SK-N-SH (cell line): ENCODE data around the gene NPTX2. TPM values are rescaled to one million over a fixed set of nuclear protein-coding genes. Genes with fewer than 3 reads are reported as not detected.

Experiments
- CTCF ChIA-PET: fragments of 300-600, 350-600 bp; formaldehyde crosslinking; extraction: SDS; loops from one replicate; lab custom pipeline; 2021; lab: Yijun Ruan, JAX
- POLR2A ChIA-PET: fragments of 350-600 bp; sonication (Branson Sonifier 250); formaldehyde crosslinking; extraction: SDS; loops from one replicate; lab custom pipeline; 2020; ENCODE audit warnings: antibody characterized with exemption, inconsistent platforms; lab: Yijun Ruan, JAX
- DNase-seq: peaks from one replicate; pipeline ENCODE4 v3.0.0; 2012
- H2AFZ ChIP-seq: fragments of 200-600 bp; sonication (generic); 2 replicates; pipeline ENCODE4 v1.8.1; 2016; ENCODE audit warnings: antibody characterized with exemption, mild to moderate bottlenecking, low read depth
- H3F3A ChIP-seq: fragments of 200-600 bp; sonication (generic); replicated peaks from 2 replicates; pipeline ENCODE3; 2016; ENCODE audit warnings: antibody characterized with exemption, mild to moderate bottlenecking; ENCODE audit not compliant: insufficient read depth
- H3K27ac ChIP-seq, 2 experiments: fragments of 200-500 bp in 1 of 2; fragments of 200-600 bp in 1 of 2; sonication (Bioruptor generic) in 1 of 2; sonication (generic), shearing (Covaris generic) in 1 of 2; 2 replicates each; pipeline versions ENCODE4 v1.5.1 to v1.6.1; 2014 to 2016; ENCODE audit warnings: low read depth in 2 of 2, inconsistent platforms in 1 of 2, low read length in 1 of 2, mild to moderate bottlenecking in 1 of 2, mixed read lengths in 1 of 2
- H3K27me3 ChIP-seq: fragments of 200-600 bp; sonication (generic), shearing (Covaris generic); 2 replicates; pipeline ENCODE4 v1.6.1; 2016; ENCODE audit warnings: mixed run types; ENCODE audit not compliant: insufficient read depth
- H3K36me3 ChIP-seq, 2 experiments: fragments of 200-500 bp in 1 of 2; fragments of 200-600 bp in 1 of 2; sonication (Bioruptor generic) in 1 of 2; sonication (generic) in 1 of 2; replicated peaks in 1 of 2; 2 replicates each; pipeline versions ENCODE3 to v1.5.1; 2014 to 2016; ENCODE audit warnings: low read length in 1 of 2, mild to moderate bottlenecking in 1 of 2; ENCODE audit not compliant: insufficient read depth in 2 of 2, control insufficient read depth in 1 of 2
- H3K4me1 ChIP-seq, 2 experiments: fragments of 200-500 bp in 1 of 2; fragments of 200-600 bp in 1 of 2; sonication (Bioruptor generic) in 1 of 2; sonication (generic), shearing (Covaris generic) in 1 of 2; 2 replicates each; pipeline versions ENCODE4 v1.5.1 to v1.6.1; 2014 to 2016; ENCODE audit warnings: low read depth in 1 of 2, low read length in 1 of 2, mixed run types in 1 of 2; ENCODE audit not compliant: insufficient read depth in 2 of 2, control insufficient read depth in 1 of 2
- H3K4me2 ChIP-seq: fragments of 200-600 bp; sonication (generic), shearing (Covaris generic); 2 replicates; pipeline ENCODE4 v1.6.1; 2017; ENCODE audit warnings: mixed run types
- H3K4me3 ChIP-seq, 2 experiments: fragments of 200-500 bp in 1 of 2; fragments of 200-600 bp in 1 of 2; sonication (Bioruptor generic) in 1 of 2; sonication (generic), shearing (Covaris generic) in 1 of 2; 2 replicates each; pipeline versions ENCODE4 v1.5.1 to v1.8.1; 2014 to 2016; ENCODE audit warnings: low read depth in 2 of 2, inconsistent platforms in 1 of 2, low read length in 1 of 2, mild to moderate bottlenecking in 1 of 2, mixed read lengths in 1 of 2, moderate library complexity in 1 of 2
- H3K79me2 ChIP-seq: fragments of 200-600 bp; sonication (generic); 2 replicates; pipeline ENCODE4 v1.8.1; 2017; ENCODE audit warnings: mild to moderate bottlenecking; ENCODE audit not compliant: insufficient read depth
- H3K9ac ChIP-seq: fragments of 200-600 bp; sonication (generic); 2 replicates; pipeline ENCODE4 v1.6.1; 2017; ENCODE audit warnings: mixed run types
- H3K9me2 ChIP-seq: fragments of 200-600 bp; sonication (generic); 2 replicates; pipeline ENCODE4 v1.6.1; 2017; ENCODE audit warnings: mixed run types
- H3K9me3 ChIP-seq: fragments of 200-600 bp; sonication (generic); 2 replicates; pipeline ENCODE4 v1.6.1; 2017; ENCODE audit warnings: mixed run types, mild to moderate bottlenecking, moderate library complexity
- H4K20me1 ChIP-seq: fragments of 200-600 bp; sonication (generic); 2 replicates; pipeline ENCODE4 v1.6.1; 2017; ENCODE audit warnings: mild to moderate bottlenecking, mixed run types; ENCODE audit not compliant: insufficient read depth
- ELF1 ChIP-seq: IDR thresholded peaks from 2 replicates; pipeline ENCODE4 v1.4.0; 2012
- EP300 ChIP-seq, 2 experiments: IDR thresholded peaks; 2 replicates each; pipeline versions ENCODE4 v1.4.0 to v1.6.1; 2012; ENCODE audit warnings: borderline replicate concordance in 1 of 2, low read depth in 1 of 2, low read length in 1 of 2
- EZH2phosphoT487 ChIP-seq: fragments of 200-600 bp; sonication (generic); IDR thresholded peaks from 2 replicates; pipeline ENCODE4 v1.6.1; 2017; ENCODE audit warnings: low read depth, mixed run types, mild to moderate bottlenecking, antibody characterized with exemption, moderate library complexity, borderline replicate concordance
- GABPA ChIP-seq: IDR thresholded peaks from 2 replicates; pipeline ENCODE4 v1.4.0; 2012; ENCODE audit warnings: low read depth, mild to moderate bottlenecking
- JUND ChIP-seq: IDR thresholded peaks from 2 replicates; pipeline ENCODE4 v1.4.0; 2012
- NFIC ChIP-seq: IDR thresholded peaks from 2 replicates; pipeline ENCODE4 v1.4.0; 2012; ENCODE audit warnings: borderline replicate concordance
- POLR2AphosphoS5 ChIP-seq: IDR thresholded peaks from 2 replicates; pipeline ENCODE4 v1.6.1; 2012; ENCODE audit warnings: low read depth, low read length
- RXRA ChIP-seq: IDR thresholded peaks from 2 replicates; pipeline ENCODE4 v1.4.0; 2012; ENCODE audit warnings: low read depth, mild to moderate bottlenecking, borderline replicate concordance
- SMC3 ChIP-seq: IDR thresholded peaks from 2 replicates; pipeline ENCODE4 v1.6.1; 2012; ENCODE audit warnings: low read depth, low read length, improper control_type of control experiment
- TAF1 ChIP-seq: IDR thresholded peaks from 2 replicates; pipeline ENCODE4 v1.6.1; 2012; ENCODE audit warnings: low read depth, mild to moderate bottlenecking, low read length, moderate library complexity, borderline replicate concordance
- TEAD4 ChIP-seq: IDR thresholded peaks from 2 replicates; pipeline ENCODE4 v1.4.0; 2012; ENCODE audit warnings: mild to moderate bottlenecking, borderline replicate concordance; ENCODE audit not compliant: insufficient read depth
- WGBS: methylation state at CpG from one replicate; pipeline ENCODE4 v1.1.6; 2017; ENCODE audit warnings: low lambda C conversion rate; 5-methylcytosine and 5-hydroxymethylcytosine counted together
- polyA plus RNA-seq, 3 experiments: library from polyadenylated mRNA; depleted of rRNA; stranded (reverse); fragments of >200 nt; gene quantifications; 2 replicates each; pipeline ENCODE4 v1.2.3, GENCODE V29; 2012
- TF ChIP-seq, protein P1 (sequence below): IDR thresholded peaks from 2 replicates; pipeline ENCODE4 v1.6.1; 2012; ENCODE audit warnings: mild to moderate bottlenecking, low read depth, low read length, moderate library complexity
- TF ChIP-seq, protein P2 (sequence below): fragments of 150-350 bp; IDR thresholded peaks from 2 replicates; pipeline ENCODE4 v1.6.1; 2016; ENCODE audit warnings: mild to moderate bottlenecking, low read depth, low read length
- TF ChIP-seq, protein P3 (sequence below): IDR thresholded peaks from 2 replicates; pipeline ENCODE4 v1.4.0; 2012; ENCODE audit warnings: low read depth, borderline replicate concordance

NPTX2 gene
- polyA plus RNA-seq, 1 of the 3 experiments (the other 2 are of a cell fraction) = 0.41 TPM

DNA sequence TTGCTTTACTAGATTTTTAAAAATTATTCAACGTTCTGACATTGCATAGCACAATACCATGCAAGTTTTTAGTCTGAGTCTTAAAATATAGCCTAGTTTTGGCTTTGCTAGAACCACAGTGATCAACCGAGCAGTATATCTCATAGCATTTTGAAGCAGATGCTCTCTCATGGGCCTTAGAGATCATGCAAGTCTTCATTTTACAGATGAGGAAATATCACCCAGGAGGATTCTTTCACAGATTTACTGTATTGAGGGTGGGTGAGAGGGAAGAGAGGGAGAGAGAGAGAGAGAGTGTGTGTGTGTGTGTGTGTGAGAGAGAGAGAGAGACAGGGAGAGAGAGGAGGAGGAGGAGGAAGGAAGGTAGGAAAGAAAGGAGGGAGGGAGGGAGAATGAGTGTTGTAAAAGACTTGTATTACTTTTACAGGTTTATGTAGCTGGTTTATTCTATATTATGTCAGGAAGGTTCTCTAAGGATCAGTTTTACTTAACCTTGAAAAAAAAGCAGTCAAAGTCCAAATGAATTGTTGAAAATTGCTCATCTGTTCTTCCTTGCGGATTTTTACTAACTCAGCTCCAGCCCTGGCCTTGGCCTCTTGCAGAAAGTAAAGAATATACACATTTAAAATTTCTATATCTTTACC is 14.2 kb upstream of the NPTX2 start:
- ChIA-PET CTCF (interaction anchor here (1.4 to 6.0 kb wide), 2 partner anchors 14 kb away, joined by 9 to 29 read pairs; partner anchors contain the start of gene NPTX2), POLR2A (interaction anchor here (1.4 kb wide), 1 partner anchor 14 kb away, joined by 3 read pairs; the partner anchor contains the start of gene NPTX2)
- no peaks in the 10 kb centered on the region for H4K20me1 ChIP-seq
- H3K36me3 ChIP-seq = no peaks in the 10 kb centered on the region
- no peak overlapping the region for H3K4me2 ChIP-seq
- H3K9me3 ChIP-seq = peaks cover under 1% of the 10 kb centered on the region; the same call in 1 of the 2 replicates
- no peak overlapping the region for H3K9ac ChIP-seq
- no peaks in the 10 kb centered on the region for H3K4me1 ChIP-seq
- no peaks in the 10 kb centered on the region for H3K27me3 ChIP-seq
- WGBS = 27% methylated on average over 3 of the region's 3 CpGs
- no peak for DNase-seq
- no peak overlapping the region for H3K4me3 ChIP-seq
- H3K27ac ChIP-seq = no peak overlapping the region
- H3K79me2 ChIP-seq = no peaks in the 10 kb centered on the region
- H2AFZ ChIP-seq = no peak overlapping the region
- H3F3A ChIP-seq = no peaks in the 10 kb centered on the region
- H3K9me2 ChIP-seq = no peaks in the 10 kb centered on the region
- TF ChIP-seq SMC3 (no peak), ELF1 (no peak), RXRA (no peak), GABPA (no peak), EZH2phosphoT487 (no peak), JUND (no peak), TEAD4 (no peak), POLR2AphosphoS5 (no peak), TAF1 (no peak), NFIC (no peak), EP300 (IDR thresholded peaks at IDR 0.05; ENCODE audit: borderline replicate concordance in 1 of 2, low read depth in 1 of 2, low read length in 1 of 2) (no peak)
- TF ChIP-seq, protein P1, sequence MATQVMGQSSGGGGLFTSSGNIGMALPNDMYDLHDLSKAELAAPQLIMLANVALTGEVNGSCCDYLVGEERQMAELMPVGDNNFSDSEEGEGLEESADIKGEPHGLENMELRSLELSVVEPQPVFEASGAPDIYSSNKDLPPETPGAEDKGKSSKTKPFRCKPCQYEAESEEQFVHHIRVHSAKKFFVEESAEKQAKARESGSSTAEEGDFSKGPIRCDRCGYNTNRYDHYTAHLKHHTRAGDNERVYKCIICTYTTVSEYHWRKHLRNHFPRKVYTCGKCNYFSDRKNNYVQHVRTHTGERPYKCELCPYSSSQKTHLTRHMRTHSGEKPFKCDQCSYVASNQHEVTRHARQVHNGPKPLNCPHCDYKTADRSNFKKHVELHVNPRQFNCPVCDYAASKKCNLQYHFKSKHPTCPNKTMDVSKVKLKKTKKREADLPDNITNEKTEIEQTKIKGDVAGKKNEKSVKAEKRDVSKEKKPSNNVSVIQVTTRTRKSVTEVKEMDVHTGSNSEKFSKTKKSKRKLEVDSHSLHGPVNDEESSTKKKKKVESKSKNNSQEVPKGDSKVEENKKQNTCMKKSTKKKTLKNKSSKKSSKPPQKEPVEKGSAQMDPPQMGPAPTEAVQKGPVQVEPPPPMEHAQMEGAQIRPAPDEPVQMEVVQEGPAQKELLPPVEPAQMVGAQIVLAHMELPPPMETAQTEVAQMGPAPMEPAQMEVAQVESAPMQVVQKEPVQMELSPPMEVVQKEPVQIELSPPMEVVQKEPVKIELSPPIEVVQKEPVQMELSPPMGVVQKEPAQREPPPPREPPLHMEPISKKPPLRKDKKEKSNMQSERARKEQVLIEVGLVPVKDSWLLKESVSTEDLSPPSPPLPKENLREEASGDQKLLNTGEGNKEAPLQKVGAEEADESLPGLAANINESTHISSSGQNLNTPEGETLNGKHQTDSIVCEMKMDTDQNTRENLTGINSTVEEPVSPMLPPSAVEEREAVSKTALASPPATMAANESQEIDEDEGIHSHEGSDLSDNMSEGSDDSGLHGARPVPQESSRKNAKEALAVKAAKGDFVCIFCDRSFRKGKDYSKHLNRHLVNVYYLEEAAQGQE = no peak
- TF ChIP-seq, protein P2, sequence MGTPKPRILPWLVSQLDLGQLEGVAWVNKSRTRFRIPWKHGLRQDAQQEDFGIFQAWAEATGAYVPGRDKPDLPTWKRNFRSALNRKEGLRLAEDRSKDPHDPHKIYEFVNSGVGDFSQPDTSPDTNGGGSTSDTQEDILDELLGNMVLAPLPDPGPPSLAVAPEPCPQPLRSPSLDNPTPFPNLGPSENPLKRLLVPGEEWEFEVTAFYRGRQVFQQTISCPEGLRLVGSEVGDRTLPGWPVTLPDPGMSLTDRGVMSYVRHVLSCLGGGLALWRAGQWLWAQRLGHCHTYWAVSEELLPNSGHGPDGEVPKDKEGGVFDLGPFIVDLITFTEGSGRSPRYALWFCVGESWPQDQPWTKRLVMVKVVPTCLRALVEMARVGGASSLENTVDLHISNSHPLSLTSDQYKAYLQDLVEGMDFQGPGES = no peak
- TF ChIP-seq, protein P3, sequence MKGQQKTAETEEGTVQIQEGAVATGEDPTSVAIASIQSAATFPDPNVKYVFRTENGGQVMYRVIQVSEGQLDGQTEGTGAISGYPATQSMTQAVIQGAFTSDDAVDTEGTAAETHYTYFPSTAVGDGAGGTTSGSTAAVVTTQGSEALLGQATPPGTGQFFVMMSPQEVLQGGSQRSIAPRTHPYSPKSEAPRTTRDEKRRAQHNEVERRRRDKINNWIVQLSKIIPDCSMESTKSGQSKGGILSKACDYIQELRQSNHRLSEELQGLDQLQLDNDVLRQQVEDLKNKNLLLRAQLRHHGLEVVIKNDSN = no peak
